ENCODE data around the gene CACNB2.

The CACNB2 gene

DNA sequence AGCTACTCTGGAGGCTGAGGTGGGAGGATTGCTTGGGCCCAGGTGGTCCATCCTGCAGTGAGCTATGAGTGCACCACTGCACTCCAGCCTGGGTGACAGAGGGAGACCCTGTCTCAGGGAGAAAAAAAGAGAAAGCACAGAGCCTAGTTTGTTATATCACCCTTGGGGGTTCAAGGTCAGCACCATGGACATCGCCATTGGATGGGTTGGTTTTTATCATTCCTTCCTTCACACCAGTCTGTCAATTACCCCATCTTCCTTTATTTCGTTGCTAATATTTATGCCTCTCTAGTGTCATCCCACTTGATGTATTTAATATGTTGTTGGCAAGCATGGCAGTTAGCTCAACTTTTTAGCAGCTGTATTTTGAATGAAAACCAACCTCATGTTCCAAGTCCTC, 328.9 kb downstream of the CACNB2 start:
- no peak for DNase-seq

DNA sequence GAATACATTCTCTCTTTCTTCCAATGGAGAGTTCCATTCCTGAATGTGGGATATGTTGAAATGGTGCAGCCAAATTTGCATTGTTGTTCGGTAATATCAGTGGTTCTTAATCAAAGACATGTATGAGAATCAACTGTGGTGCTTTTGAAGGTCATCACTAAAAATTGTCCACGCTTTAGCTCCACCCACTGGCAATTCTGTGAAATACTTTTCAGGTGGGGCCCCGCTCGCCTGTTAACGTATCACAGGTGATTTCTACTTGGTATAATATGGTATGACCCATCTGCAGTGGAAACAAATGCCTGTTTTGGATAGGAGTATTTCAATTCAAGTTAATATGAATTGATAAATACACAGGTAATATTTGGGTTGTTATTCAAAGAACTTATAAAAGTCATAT, 332.8 kb downstream of the CACNB2 start:
- DNase-seq = peak; percentile 22

DNA sequence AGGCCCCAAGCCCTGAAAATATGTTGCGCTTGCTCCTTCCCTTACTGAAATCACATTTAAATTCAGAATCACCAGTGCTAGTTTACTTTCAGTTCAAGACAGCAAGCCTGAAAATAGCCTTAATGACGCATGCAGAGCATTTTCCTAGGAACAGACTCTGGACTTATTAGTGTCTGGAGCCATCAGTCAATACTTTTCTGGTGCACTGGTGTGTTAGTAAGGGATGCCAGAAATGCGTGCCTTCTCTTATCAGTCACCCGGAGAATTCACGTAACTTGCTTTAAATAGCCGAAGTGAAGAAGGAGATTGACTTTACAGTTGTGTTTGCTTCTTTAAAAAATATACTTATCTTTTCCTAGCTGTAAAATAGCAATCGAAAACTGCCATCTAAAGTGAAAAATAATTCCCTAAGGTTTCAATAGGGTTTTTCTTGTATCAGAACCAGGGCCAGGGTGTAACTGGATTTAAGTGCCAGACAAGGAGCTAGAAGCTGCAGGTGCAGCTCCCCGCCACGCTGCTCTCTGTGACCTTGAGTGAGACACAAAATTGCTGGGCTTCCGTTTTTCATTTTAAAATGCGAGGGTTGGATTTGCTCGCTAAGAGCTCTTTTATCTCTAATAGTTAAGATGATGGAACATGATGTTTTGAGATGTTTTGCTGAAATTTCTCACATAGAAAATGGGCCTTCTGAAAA, 333.3 kb downstream of the CACNB2 start:
- no peak for DNase-seq

DNA sequence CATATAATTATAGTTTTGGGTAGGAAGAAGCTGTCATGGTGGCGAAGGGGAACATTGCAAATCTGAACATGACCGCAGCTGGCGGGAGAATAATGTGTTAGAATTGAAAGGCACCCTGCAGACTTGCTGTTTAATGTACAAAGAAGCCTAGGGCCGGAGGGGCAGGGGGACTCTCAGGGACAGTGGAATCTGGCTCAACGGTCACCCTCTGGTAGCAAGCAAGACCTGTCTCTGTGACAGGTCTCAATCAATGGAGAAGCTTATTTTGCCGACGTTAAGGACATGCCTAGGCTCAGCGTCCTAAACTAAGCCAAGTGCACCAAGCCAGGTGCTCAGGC, 333.9 kb downstream of the CACNB2 start:
- DNase-seq = no peak

DNA sequence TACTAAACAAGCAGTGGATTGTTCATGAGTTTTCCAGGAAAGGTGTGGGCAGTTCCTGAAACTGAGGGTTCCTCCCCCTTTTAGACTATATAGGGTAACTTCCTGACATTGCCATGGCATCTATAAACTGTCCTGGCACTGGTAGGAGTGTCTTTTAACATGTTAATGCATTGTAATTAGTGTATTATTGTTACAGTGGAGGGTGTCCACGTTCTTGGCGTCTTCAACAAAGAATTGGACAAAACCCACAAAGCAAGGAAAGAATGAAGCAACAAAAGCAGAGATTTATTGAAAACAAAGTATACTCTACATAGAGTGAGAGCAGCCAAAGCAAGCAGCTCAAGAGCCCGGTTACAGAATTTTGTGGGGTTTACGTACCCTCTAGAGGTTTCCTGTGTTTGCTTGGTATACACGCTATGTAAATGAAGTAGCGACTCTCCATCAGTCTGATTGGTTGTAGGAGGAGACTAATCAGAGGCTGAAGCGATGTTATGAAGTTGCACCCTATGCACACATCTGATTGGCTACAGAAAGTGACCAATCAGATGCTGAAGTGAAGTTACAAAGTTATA, 335.9 kb downstream of the CACNB2 start:
- DNase-seq = no peak

DNA sequence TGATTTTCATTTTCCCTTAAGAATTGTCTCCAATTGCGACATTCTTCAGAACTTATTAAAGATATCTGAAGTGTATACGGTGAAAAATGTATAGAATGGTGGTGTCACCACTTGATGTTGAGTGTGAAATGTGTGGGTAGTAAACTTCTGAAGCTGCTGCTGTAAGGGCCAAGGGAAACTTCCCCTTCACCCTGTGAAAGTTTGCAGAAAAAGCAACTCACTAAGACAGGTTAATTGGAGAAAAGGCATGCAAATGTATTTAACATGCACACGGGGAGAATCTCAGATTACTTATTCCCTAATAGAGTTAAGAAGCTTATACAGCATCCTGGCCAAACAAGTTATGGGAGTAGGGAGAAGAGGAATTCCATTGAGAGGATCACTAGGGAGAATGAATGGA, 338.1 kb downstream of the CACNB2 start:
- DNase-seq = no peak

DNA sequence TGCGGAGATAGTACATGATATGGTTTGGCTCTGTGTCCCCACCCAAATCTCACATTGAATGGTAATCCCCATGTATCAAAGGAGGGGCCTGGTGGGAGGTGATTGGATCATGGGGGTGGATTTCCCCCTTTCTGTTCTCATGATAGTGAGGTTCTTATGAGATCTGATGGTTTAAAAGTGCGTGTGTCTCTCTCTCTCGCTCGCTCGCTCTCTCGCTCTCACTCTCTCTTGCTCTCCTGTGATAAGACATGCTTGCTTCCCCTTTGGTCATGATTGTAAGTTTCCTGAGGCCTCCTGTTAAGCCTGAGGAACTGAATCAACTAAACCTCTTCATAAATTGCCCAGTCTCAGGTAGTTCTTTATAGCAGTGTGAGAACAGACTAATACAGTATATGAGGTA, 339.3 kb downstream of the CACNB2 start:
- DNase-seq = no peak

DNA sequence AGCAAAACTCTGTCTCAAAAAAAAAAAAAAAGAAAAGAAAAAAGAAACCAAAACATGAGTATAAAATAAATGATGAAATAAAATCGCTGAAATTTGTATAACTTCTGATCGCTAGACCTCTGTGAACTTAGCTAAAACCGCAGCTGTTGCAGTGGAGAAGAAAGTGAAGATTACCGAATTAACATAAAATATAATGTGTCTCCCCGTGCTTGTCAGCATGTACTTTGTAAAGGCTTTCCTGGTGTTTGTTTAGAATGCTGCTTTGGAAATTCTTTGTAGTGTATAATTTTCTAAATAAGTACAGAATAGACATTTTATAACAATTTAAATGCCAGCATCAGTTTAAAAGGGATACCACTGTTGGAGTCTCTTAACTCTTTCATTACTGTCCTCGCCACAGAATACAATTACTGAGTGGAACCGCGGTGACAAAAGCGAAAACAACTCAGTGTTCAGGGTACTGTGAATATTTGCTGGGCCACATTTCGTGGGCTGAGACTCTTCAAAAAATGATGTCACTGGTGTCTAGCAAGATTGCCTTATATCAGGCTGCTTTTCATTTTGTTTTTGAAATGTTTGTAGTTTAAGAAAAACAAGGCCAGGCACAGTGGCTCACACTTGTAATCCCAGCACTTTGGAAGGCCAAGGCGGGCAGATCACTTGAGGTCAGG, 343.4 kb downstream of the CACNB2 start:
- no peak for DNase-seq

DNA sequence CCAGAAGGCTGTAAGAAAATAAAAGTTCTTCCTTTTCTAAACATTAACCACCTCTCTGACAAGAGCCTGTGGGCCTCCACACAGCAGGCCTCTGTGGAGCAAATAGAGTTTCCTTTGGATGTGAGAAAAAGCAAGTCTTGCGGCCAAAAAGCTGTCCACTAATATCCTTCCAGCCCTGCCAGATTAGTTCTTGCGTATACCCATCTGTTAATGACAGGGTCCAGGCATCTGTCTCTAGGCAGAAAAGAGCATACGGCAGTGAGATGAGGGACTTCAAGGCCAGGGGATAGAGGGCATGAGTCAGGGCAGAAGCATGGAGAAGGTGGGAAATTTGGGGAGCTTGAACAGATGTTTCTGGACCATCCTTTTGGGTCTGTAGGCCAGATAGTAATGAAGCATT, 346.2 kb downstream of the CACNB2 start:
- no peak for DNase-seq

DNA sequence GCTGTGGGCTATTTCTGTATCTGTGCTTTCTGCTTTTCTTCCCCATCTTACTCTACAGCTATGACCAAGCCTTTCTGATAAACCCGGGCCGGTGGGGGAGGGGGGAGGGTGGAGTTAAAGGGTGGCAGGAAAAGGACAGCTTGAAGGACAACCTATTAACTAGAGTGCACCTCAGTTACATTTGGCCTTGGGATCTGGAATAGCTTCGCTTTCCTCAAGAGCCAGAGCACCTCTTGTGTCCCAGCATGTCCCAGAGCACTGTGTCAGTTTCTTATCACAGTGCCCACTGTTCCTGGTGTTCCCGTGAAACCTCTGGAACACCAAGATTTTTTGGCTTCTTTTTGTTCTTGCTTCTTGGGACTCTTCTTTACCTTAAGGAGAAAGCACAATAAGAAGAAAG, 350.5 kb downstream of the CACNB2 start:
- no peak for DNase-seq

DNA sequence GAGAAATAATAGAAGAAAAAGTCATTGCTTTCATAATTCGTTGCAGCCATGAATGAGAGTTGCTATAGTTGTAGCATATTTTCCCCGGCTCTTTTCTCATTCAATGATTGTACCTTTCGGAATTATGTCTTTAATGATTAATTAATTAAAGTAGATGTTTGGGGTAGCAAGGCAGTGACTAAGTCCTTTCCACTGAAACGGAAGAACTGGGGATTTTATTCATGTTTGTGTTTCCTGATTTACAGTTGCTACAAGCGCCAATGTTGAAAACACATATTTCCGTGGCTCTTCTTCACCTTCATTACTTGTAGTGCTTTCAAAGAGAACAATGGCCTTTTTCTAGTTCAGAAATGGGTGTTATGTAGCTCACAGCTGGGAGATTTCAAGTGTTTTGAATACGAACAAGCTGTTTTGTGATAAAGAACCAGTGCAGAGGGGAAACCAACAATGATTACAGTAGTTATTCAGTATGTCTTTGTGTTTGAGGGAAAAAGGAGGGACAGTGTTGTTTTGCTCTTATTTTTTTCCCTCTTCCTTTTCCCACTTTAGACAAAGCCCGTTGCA, 357.7 kb downstream of the CACNB2 start:
- DNase-seq = no peak

DNA sequence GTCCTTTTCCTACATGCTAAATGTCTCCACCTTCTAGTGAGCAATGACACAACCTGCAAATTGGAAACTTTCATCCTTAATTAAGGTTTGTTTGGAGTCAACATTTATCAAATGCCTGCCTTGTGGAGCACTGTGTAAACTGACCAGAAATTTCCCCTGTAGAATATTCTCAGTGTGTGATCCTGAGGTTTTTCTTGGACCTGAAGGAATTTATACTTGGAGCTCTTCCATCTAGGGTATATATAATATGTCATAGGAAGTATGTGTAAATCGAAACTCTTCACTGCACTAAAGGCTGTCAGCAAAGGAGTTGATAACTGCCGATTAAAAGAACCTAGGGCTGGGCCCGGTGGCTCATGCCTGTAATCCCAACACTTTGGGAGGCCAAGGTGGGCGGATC, 358.8 kb downstream of the CACNB2 start:
- DNase-seq = no peak

DNA sequence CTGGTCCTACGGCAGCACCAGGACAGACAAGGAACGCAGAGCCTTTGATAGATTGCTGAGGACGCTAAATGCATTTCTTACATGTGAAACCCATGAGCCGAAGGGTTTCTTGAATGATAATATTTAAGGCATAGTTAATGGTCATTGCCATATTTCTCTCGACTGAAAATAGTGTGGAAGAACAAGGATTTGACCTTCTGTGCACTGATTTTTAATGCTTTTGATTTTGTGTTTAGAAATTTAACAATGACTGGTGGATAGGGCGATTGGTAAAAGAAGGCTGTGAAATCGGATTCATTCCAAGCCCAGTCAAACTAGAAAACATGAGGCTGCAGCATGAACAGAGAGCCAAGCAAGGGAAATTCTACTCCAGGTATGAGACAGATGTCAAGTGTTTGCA, 360.4 kb downstream of the CACNB2 start:
- DNase-seq = no peak

DNA sequence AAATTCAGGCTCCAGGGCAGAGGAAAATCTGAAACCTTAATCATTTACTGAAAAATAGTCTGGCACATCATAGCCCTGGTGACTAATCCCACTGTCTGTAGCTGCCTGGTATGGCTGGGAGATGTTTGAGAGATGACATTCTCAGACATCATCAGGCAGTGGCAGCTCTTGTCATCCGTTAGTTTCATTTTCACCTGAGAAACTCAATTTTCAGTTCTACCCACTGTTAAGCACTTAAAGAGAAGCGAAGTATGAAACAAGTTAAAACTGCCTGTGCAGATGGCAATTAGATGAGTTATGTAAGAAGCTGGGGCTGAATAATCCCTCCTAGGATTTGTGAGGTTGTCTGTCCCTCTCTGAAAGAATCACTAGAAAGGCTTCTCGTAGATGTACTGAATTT, 361.0 kb downstream of the CACNB2 start:
- peak; percentile 25 for DNase-seq

DNA sequence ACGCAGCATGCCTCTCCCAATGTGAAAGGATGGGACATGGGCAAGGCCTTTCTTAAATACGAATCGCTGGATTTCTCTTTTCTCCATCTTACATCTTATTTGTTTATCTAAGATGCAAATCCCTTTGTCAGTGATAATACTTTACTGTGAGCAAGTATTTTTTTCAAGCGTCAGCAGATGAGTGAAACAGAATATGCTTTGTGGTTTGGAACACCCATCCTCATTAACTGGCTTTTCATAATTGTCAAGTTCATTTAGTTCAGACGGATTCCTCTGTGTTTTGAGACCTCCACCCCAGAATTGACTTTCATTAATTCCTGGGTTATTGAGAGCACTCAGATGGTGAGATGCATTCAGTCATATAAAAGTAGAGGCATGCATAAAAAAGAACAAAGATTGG, 361.4 kb downstream of the CACNB2 start:
- DNase-seq = no peak

DNA sequence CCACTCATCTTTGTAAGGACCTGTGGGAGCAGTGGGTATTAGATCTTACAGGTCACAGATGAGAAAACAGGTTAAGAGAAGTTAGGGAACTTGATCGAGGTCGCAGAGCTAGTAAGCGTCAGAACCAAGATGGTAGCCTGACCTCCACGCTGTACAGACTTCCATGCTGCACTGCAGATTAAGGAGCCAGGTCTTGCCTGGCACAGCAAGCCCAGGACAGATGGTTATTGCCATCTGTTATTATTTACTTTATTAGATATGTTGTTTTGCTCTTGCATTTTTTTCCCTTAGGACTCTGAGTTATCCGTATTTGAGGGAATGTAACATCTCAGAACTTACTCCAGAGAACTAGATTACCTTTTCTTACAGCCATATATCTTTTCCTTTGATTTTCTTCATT, 363.9 kb downstream of the CACNB2 start:
- DNase-seq = no peak

DNA sequence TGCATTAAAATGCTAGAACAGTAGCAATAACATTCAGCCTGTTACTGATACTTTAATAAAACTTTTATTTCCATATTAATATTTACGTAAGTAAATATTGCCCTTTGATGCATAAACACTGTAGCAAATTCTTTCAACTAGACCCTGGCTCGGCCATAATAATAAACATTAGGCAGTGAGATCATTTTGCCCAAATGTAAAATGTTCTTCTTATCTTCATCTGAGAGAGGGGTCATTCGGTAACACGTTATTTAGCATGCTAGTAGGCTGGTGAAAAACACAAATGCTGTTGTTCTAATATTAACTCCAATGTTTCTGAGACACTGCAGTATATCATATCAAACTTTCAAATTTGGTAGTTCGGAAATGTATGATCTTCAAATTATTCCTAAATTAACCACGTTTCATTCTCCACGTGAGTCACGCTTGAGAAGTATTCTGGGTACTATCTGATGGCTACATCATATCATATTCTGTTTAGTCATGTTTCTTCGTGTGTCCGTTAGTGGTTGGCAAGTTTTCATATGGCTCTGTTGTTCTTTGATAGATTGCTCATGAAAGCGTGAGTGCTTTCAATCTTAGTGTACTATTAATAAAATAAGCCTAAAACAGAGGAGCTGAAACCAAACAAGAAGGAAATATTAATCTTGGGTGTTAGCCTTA, 365.4 kb downstream of the CACNB2 start:
- DNase-seq = no peak

DNA sequence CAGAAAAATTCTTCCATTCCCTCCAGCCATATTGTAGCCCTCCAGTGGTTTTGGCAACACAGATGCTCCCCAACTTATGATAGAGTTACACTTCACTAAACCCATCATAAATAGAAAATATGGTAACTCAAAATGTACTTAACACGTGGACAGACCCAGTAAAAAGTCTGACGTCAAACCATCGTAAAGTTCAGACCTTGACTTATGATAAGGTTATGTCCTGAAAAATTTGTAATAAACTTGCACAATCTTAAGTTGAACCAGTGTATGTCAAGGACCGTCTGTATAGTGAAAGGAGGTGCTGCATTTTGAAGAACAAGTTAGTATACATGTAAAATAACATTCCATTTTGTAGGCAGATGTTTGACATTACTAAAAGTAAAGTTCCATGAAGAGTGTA, 368.4 kb downstream of the CACNB2 start:
- no peak for DNase-seq

DNA sequence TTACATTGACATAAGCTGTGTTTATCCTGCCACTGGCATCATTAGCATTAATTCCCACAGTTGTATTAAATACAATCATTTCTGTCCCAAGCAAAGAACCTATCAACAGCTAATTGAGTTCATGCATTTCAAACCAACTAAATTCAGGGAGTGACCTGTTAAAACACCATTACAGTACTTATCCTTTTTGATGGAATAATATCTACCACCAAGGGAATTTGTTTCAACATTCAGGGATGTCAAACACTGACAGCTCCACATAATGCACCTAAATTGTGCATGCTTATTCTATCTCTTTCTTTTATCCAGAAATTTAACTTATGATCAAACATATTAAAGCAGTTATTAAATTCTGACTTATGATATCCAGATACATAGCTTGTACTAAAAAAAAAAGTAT, 374.3 kb downstream of the CACNB2 start:
- DNase-seq = no peak

DNA sequence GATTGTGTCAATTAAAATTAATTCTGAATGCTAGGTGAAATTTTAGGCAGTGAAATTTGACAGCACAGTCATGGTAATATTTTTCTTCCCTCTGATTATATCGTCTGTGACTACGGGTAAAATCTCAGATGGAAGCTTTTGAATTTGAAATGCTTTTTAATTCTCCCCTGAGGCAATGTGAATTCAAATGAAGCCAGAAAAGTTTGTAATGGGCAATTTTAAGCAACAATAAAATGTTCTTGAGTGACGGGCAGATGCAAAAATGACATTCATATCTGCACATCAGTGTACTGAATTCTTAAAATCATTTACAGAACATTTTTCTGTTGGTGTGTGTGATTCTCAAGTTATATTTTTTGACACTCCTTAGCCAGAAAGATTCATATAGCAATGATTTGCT, 376.6 kb downstream of the CACNB2 start:
- no peak for DNase-seq

DNA sequence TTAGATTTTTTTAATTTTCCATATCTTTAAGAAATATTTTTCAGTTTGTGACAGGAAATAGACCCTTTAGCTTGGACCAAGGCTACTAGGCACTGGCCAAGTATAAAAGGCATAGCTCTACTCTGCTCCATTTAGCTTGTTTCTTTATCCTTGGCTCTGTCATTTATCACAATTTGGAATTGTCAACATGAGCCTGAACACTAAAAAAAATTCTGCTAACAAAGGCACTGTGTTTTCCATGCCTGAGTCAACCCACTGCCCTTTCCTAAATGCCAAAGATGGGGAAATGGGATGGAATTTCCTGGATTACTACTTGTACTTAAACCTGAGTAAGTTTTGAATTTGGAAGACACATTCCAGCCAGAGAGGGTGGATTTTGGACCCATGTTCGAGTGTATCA, 382.8 kb downstream of the CACNB2 start:
- DNase-seq = no peak

DNA sequence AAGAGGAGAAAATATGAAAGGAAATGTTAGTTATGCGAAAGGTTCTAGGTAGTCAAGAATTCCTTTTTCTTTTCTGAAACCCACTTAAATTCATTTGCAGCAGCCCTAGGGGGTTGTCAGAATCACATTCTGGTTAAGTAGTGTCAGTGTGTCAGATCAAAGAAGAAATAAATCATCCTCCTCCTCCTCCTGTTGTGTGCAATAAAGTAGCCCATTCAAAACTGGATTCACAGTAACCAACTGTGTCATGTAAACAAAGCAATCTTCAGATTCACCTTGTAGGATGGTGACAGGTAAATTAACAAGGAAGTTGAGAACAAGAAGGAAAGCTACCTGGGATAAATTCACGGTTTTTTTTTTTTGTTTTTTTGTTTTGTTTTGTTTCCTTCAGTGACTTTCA, 383.6 kb downstream of the CACNB2 start:
- no peak for DNase-seq

DNA sequence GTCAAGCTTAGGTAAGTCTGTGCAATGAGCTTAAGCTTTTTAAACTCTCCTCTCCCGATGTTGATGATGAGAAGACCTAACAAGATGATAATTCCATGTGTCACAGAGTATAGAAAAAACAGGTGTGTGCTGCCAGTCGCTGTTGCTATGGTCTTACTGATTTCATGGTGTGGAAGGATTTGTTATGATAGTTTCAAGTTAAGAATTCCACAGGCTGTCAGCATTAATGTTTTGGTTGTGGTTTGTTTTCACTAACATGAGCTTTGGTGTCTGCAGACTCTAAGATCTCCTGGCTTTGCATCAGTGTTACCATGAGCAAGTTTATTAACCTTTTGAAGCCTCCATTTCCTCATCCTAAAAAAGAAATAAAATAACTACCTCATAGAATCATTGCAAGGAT, 387.5 kb downstream of the CACNB2 start:
- no peak for DNase-seq

DNA sequence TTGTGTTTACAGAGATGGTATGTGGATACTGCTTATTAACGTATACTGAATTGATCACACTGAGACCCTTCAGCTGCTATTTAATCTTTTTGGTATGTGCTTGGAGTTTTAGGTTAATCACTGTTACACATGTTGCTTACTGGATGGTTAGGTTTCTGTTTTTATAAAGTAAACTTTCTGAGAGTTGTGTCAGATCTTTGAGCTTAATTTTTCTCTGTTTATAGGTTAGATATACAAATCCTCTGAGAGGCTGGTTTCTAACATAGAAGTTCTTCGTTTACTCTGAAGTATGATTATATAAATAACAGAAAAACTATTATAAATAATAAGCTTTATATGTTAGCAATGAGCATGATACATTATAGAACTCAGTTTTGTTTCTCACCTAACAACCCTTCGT, 388.1 kb downstream of the CACNB2 start:
- DNase-seq = no peak

Data from RPMI8226 (cell line).